Effector memory CD4-positive, alpha-beta T cell (primary cell): ENCODE results near the gene DIAPH1.
A peak's percentile ranks its signal among the peaks of the same experiment; 100 is the strongest.

Source experiments
- DNase-seq, 3 donors: peaks; one replicate each; pipeline ENCODE4 v3.0.0-alpha.2; 2020
- H3K27ac ChIP-seq: 2 replicates; pipeline ENCODE4 v1.7.0; 2013; ENCODE audit warnings: mild to moderate bottlenecking, low read length, moderate library complexity; ENCODE audit not compliant: insufficient read depth, poor library complexity, severe bottlenecking
- H3K27me3 ChIP-seq: replicated peaks from 2 replicates; pipeline ENCODE4 v1.7.0; 2013; ENCODE audit warnings: mild to moderate bottlenecking, low read length; ENCODE audit not compliant: insufficient read depth, control insufficient read depth, poor library complexity, severe bottlenecking
- H3K36me3 ChIP-seq: 2 replicates; pipeline ENCODE4 v1.7.0; 2013; ENCODE audit warnings: mild to moderate bottlenecking, low read length, moderate library complexity; ENCODE audit not compliant: control insufficient read depth, insufficient read depth
- H3K4me1 ChIP-seq: 2 replicates; pipeline ENCODE4 v1.7.0; 2013; ENCODE audit warnings: low read length, mild to moderate bottlenecking; ENCODE audit not compliant: control insufficient read depth, insufficient read depth, poor library complexity, severe bottlenecking
- H3K4me3 ChIP-seq: 2 replicates; pipeline ENCODE4 v1.7.0; 2013; ENCODE audit warnings: low read length, low read depth, mild to moderate bottlenecking; ENCODE audit not compliant: insufficient read depth, poor library complexity, severe bottlenecking
- H3K9me3 ChIP-seq: 2 replicates; pipeline ENCODE4 v1.7.0; 2013; ENCODE audit warnings: mild to moderate bottlenecking, low read length, moderate library complexity; ENCODE audit not compliant: control insufficient read depth

DIAPH1 gene

GRCh38 chr5:141476132-141476911 is 142.5 kb downstream of the DIAPH1 start:
- DNase-seq: no peak
- H3K9me3 ChIP-seq: no peaks in the 10 kb centered on the region
- H3K27me3 ChIP-seq: peaks cover 26% of the 10 kb centered on the region
- peak overlapping the region; percentile 54 for H3K4me3 ChIP-seq
- no peaks in the 10 kb centered on the region for H3K36me3 ChIP-seq
- H3K27ac ChIP-seq: no peak overlapping the region
- peaks cover 9% of the 10 kb centered on the region for H3K4me1 ChIP-seq

GRCh38 chr5:141475625-141476131 is 143.1 kb downstream of the DIAPH1 start, which contains the start of gene PCDHGC3:
TSS of gene PCDHGC3 (plus strand) at chr5:141475966. CDS start at chr5:141476117, 151 bp downstream.
- peaks cover 26% of the 10 kb centered on the region for H3K27me3 ChIP-seq
- H3K36me3 ChIP-seq: no peaks in the 10 kb centered on the region
- no peaks in the 10 kb centered on the region for H3K9me3 ChIP-seq
- H3K27ac ChIP-seq: no peak within 1 kb of the TSS
- peak within 1 kb of the TSS; percentile 54 for H3K4me3 ChIP-seq
- peaks cover 9% of the 10 kb centered on the region for H3K4me1 ChIP-seq
- no peak for DNase-seq

- H3K27me3 ChIP-seq: no peaks in the 10 kb centered on the region
- H3K4me1 ChIP-seq: no peaks in the 10 kb centered on the region
- no peaks in the 10 kb centered on the region for H3K36me3 ChIP-seq
- H3K9me3 ChIP-seq: no peaks in the 10 kb centered on the region
- H3K27ac ChIP-seq: no peak overlapping the region
- DNase-seq: no peak
- no peak overlapping the region for H3K4me3 ChIP-seq
Observed at GRCh38 chr5:141465351-141465750, 153.4 kb downstream of the DIAPH1 start.
